NCI-H1092 treated with DMSO at 0.1 percent for 48 hours (cell line): ENCODE data around the gene GMPPA.

Experiments
- DNase-seq: peaks from one replicate; lab custom pipeline; 2025; lab: John Stamatoyannopoulos, UW

Gene GMPPA

GRCh38 chr2:219522111-219523030, 23.7 kb downstream of the GMPPA start:
- DNase-seq, result no peak

GRCh38 chr2:219523031-219523671, 24.5 kb downstream of the GMPPA start:
- no peak for DNase-seq

DNA sequence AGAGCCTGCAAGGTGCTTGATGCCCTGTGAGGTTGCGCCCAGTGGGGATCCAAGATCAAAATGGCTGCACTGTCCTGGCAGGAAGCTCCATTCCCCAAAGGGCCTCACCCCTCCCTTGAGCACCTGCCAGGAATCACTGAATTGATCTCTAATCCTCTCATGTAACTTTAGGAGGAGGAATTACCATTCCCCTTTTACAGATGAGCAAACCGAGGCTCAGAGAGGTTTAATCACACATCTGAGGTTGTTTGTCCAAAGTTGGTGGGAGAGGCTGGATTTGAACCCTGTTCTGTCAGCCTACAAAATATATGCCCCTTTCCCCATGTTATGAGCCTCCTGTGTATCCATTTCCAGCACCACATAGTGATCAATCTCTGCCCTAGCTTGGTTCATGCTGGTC, 26.1 kb downstream of the GMPPA start:
- no peak for DNase-seq

GRCh38 chr2:219525533-219526232, 27.0 kb downstream of the GMPPA start:
- DNase-seq, result no peak

GRCh38 chr2:219526320-219527075, 27.8 kb downstream of the GMPPA start:
- no peak for DNase-seq

GRCh38 chr2:219527076-219527394, 28.3 kb downstream of the GMPPA start:
- peak; percentile 25 for DNase-seq

DNA sequence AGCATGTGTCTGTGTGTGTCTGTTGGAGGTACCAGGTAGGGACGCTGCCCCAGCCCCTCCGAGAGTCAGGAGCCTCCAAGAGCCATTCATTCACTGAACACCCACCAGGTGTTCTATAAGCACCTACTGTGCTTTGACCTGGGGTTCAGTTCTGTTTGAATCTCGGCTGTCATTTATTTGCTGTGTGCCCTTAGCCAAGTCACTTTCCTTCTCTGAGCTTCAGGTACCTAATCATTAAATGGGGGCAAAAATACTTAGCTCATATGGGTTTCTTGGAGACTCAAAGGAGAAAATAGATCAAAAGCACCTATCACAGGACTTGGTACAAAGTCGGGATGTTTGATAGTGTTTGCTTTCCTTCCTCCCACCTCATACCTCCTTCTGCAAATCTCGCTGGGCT, 28.8 kb downstream of the GMPPA start:
- no peak for DNase-seq

DNA sequence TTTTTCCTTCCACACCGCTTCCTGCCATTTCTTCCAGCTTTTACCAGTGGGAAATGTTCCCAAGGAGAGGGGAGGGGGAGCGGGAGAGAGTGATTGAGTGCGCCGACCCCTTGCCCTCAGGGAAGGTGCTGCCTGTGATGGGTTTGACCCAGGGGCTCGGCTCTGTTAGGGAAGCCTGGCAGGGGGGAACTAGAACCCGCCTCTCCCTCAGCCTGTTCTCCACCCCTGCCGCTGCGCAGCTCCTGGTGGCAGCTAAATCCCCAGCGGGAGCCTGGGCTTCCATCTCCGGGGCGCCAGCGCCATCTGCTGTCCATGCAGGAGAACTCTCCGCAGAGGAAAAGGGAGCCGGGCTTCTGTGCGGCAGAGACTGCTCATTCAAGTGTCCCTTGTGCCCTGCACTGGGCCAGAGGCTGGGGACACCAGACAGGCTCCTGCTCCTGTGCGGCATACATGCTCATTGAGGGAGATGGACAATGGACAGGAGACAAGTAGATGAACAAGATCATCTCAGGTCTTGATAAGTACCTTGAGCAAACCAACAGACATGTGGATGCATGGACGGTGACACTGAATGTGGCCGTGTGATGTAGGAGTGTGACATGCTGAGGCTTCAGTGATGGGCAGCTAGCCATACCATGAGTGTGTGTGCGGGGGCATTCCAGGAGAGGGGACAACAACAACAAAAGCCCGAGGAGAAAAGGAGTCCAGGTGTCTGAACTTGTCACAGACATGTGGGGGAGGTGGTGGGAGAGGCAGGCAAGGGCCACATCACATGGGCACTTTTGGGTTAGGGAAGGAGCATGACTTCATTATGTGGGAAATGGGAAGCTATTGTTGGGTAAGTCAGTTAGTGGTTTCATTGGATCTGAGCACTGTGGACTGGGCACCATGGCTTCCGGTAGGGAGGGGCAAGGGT, 31.6 kb downstream of the GMPPA start:
- DNase-seq, result peak; percentile 65

GRCh38 chr2:219531639-219532377, 33.1 kb downstream of the GMPPA start:
- no peak for DNase-seq

DNA sequence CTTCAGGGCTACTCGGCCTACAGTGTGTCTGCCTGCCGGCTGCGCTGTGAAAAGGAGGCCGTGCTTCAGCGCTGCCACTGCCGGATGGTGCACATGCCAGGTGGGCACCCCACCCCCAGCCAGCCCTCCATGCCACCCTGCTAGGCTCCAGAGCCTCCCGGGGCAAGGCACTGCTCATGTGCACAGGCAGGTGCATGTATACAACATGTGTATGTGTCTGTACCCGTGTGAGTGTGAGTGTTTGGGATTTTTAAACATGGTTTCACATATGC, 33.6 kb downstream of the GMPPA start:
- DNase-seq, result no peak

GRCh38 chr2:219533930-219534661, 35.4 kb downstream of the GMPPA start:
- DNase-seq, result no peak

DNA sequence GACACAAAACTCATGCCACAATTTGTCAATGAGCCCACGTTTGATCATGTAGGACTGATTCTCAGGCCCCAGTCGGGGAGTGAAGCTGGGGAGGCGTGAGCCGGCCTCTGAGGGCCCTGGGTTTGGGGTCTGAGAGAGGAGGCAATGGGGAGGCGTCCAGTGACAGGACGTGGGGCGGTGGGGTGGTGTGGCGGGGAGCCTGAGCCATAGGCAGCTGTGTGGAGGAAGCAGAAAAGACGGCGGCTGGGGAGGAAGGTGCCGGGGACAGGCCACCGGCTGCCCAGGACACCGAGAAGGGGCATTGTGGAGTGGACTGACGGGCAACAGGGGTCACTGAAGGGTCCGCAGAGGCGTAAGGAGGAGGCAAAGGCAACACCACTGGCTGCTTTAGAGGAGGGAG, 37.7 kb downstream of the GMPPA start:
- no peak for DNase-seq

DNA sequence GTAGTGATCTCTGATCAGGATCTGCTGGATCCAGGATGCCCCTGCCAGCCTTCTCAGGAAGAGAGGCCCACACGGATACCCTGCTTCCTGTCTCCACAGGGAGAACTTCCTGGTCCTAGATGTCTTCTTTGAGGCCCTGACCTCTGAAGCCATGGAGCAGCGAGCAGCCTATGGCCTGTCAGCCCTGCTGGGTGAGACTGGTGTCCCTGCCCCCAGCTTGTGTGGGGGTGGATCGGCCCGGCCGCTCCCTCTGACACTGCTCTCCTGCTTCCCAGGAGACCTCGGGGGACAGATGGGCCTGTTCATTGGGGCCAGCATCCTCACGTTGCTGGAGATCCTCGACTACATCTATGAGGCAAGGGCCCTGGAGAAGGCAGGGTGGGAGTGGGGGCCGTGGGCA, 38.3 kb downstream of the GMPPA start:
- DNase-seq, result no peak

- no peak for DNase-seq
These were observed 39.2 kb downstream of the GMPPA start for GRCh38 chr2:219537657-219538488.

GRCh38 chr2:219538504-219538951, 39.8 kb downstream of the GMPPA start:
- DNase-seq, result no peak

- DNase-seq, result no peak
These were observed 40.5 kb downstream of the GMPPA start for GRCh38 chr2:219538956-219539788.

GRCh38 chr2:219539926-219540678, 41.4 kb downstream of the GMPPA start:
- no peak for DNase-seq
